WTC11 (cell line): ENCODE data around the gene ABHD6.

ENCODE experiments used
- CTCF ChIP-seq: fragments of 200-600 bp; IDR thresholded peaks from 2 replicates; pipeline ENCODE4 v1.8.0; 2022; ENCODE audit warnings: antibody characterized with exemption
- PREB ChIP-seq: sonication (generic); formaldehyde crosslinking; IDR thresholded peaks from 2 replicates; pipeline ENCODE4 v1.8.1; 2022; ENCODE audit warnings: mild to moderate bottlenecking, missing genetic modification reagents, moderate library complexity, borderline replicate concordance
- TCF7 ChIP-seq: sonication (generic); formaldehyde crosslinking; IDR thresholded peaks from 2 replicates; pipeline ENCODE4 v1.8.0; 2022; ENCODE audit warnings: mild to moderate bottlenecking, low read depth, missing genetic modification reagents, moderate library complexity

- TF ChIP-seq TCF7 (CRISPR knock-in tag) (no peak), CTCF (no peak), PREB (CRISPR knock-in tag) (no peak)
These were observed 88.8 kb downstream of the ABHD6 start for GRCh38 chr3:58326267-58326900.
